ENCODE data around the gene TGIF2. TPM values are rescaled to one million over a fixed set of nuclear protein-coding genes. Genes with fewer than 3 reads are reported as not detected.
A peak's percentile ranks its signal among the peaks of the same experiment; 100 is the strongest.

The TGIF2 gene
- total and polyA plus RNA-seq, 5 donors, result 4.9 to 13.4 (median 9.9) TPM

DNA sequence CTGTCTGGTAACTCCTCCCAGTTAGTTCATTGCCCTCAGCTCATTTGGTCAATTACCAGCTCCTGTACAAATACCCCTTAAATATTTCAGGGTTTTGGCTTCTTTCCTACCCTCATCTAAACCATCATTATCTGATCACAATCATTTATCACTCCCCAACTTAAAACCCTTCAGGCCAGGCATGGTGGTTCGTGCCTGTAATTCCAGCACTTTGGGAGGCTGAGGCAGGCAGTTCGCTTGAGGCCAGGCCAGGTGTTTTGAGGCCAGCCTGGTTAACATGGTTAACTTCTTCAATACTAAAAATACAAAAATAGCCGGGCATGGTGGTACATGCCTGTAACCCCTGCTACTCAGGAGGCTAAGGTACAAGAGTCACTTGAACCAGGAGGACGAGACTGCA, 9.4 kb downstream of the TGIF2 start:
- H3K27me3 ChIP-seq (ENCODE audit: control insufficient read depth, insufficient read depth), result no peaks in the 10 kb centered on the region
- intact Hi-C loops (cut with DNase I), result no loop called here
- no peaks in the 10 kb centered on the region for H3K9me3 ChIP-seq (ENCODE audit: control insufficient read depth, low read length)
- no peak overlapping the region for H3K4me3 ChIP-seq (ENCODE audit: low read length)
- no peaks in the 10 kb centered on the region for H3K4me1 ChIP-seq (ENCODE audit: control insufficient read depth, insufficient read depth, low read length)
- no peak overlapping the region for H3K27ac ChIP-seq (ENCODE audit: low read length)
- no peak for DNase-seq
- WGBS, result 91% methylated on average over 4 of the region's 4 CpGs
- no peak for ATAC-seq

- no peak for DNase-seq
- H3K4me3 ChIP-seq (ENCODE audit: low read length), result no peak overlapping the region
- 91% methylated on average over 2 of the region's 2 CpGs for WGBS
- H3K27ac ChIP-seq (ENCODE audit: low read length), result no peak overlapping the region
- H3K9me3 ChIP-seq (ENCODE audit: control insufficient read depth, low read length), result no peaks in the 10 kb centered on the region
- no peaks in the 10 kb centered on the region for H3K4me1 ChIP-seq (ENCODE audit: control insufficient read depth, insufficient read depth, low read length)
- no peak for ATAC-seq
- H3K27me3 ChIP-seq (ENCODE audit: control insufficient read depth, insufficient read depth), result no peaks in the 10 kb centered on the region
- intact Hi-C loops (cut with DNase I), result no loop called here
Observed at GRCh38 chr20:36584018-36584481, 10.7 kb downstream of the TGIF2 start.

DNA sequence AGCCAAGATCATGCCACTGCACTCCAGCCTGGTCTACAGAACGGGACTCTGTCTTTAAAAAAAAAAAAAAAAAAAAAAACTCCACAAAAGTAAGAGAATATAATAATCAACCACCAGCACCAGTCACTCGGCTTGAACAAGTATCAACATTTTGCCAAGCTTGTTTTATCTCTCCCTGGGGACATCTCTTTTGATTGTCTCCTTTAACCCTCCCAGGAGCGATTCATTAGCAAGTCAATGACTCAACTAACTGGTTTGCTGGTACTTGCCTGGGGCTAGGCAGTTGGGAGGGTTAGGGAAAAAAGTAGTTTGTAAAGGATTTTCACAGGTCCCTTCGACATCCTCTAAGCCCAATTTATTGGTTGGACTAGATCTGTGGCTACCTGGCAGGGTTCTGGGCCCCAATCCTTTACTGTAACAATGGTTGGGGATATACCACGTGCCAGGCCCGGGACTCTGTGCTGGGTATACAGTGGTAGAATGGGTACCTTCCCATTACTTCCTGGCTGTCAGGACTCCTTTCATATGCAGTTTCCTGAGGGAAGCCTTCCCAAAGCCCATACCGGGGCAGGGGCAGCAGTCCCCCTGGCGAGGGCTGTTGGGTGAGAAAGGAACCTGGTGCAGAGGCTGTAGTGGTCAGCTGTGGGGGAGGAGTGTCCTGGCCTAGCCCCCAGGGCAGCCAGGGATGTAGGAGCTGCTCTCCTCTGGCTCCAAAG, 12.2 kb downstream of the TGIF2 start:
- Histone ChIP-seq H3K9me3 (ENCODE audit: control insufficient read depth, low read length) (no peaks in the 10 kb centered on the region), H3K4me1 (ENCODE audit: control insufficient read depth, insufficient read depth, low read length) (no peaks in the 10 kb centered on the region), H3K27ac (ENCODE audit: low read length) (no peak overlapping the region), H3K27me3 (ENCODE audit: control insufficient read depth, insufficient read depth) (no peaks in the 10 kb centered on the region), H3K4me3 (ENCODE audit: low read length) (no peak overlapping the region)
- intact Hi-C loops (cut with DNase I), result no loop called here
- no peak for DNase-seq
- ATAC-seq, result no peak
- 66% methylated on average over 8 of the region's 8 CpGs for WGBS

DNA sequence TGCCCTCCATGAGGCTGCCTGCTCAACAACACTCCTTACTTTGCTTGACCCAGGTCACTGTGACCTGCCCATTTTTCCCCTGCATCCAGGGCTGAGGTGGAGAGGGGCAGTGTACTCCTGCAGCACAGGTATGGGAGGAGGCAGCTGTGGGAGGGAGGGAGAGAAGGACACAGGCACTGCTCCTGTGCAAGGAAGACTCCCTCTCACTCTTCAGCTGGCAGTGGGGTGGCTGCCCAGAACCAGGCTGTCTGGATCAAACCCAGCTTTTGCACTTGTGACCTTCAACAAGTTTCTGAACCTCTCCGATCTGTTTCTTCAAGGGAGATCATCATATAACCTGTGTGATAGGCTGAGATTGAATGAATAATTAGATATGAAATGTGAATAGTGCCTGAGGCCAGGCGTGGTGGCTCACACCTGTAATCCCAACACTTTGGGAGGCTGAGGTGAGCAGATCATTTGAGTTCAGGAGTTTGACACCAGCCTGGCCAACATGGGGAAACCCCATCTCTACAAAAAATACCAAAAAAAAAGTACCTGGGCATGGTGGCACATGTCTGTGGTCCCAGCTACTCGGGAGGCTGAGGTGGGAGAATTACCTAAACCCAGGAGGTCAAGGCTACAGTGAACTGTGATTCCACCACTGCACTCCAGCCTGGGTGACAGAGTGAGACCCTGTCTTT, 14.1 kb downstream of the TGIF2 start:
- peak; percentile 14 to 57 for ATAC-seq
- intact Hi-C loops (cut with DNase I), result no loop called here

GRCh38 chr20:36591281-36591680, 17.9 kb downstream of the TGIF2 start:
- intact Hi-C loops (cut with DNase I), result loop anchor here in 3 of 4 donors (5.0 kb wide), 1 partner anchor 34 kb away; no protein-coding TSS in a partner anchor
- DNase-seq, result no peak
- H3K27me3 ChIP-seq (ENCODE audit: control insufficient read depth, insufficient read depth), result no peaks in the 10 kb centered on the region
- H3K4me1 ChIP-seq (ENCODE audit: control insufficient read depth, insufficient read depth, low read length), result no peaks in the 10 kb centered on the region
- H3K27ac ChIP-seq (ENCODE audit: low read length), result no peak overlapping the region
- H3K4me3 ChIP-seq (ENCODE audit: low read length), result no peak overlapping the region
- WGBS, result 72% methylated on average over 5 of the region's 5 CpGs
- ATAC-seq, result no peak
- H3K9me3 ChIP-seq (ENCODE audit: control insufficient read depth, low read length), result no peaks in the 10 kb centered on the region

More for the DNA sequence above, 14.1 kb downstream of the TGIF2 start:
- DNase-seq, result no peak
- Histone ChIP-seq H3K27ac (ENCODE audit: low read length) (no peak overlapping the region), H3K4me1 (ENCODE audit: control insufficient read depth, insufficient read depth, low read length) (no peaks in the 10 kb centered on the region), H3K9me3 (ENCODE audit: control insufficient read depth, low read length) (no peaks in the 10 kb centered on the region), H3K27me3 (ENCODE audit: control insufficient read depth, insufficient read depth) (no peaks in the 10 kb centered on the region), H3K4me3 (ENCODE audit: low read length) (no peak overlapping the region)
- WGBS, result 81% methylated on average over 3 of the region's 3 CpGs

- ATAC-seq (peak; percentile 46 to 48), DNase-seq (peak in 1 of 3 donors; percentile 61)
- intact Hi-C loops (cut with DNase I), result loop anchor here in 3 of 4 donors (5.0 kb wide), 1 partner anchor 35 kb away; no protein-coding TSS in a partner anchor
- Histone ChIP-seq H3K27me3 (ENCODE audit: control insufficient read depth, insufficient read depth) (no peaks in the 10 kb centered on the region), H3K9me3 (ENCODE audit: control insufficient read depth, low read length) (no peaks in the 10 kb centered on the region), H3K4me1 (ENCODE audit: control insufficient read depth, insufficient read depth, low read length) (no peaks in the 10 kb centered on the region), H3K27ac (ENCODE audit: low read length) (no peak overlapping the region), H3K4me3 (ENCODE audit: low read length) (no peak overlapping the region)
- WGBS, result 78% methylated on average over 9 of the region's 9 CpGs
Observed at GRCh38 chr20:36591854-36592641, 18.7 kb downstream of the TGIF2 start.

GRCh38 chr20:36593347-36593929, 20.0 kb downstream of the TGIF2 start:
- H3K27ac ChIP-seq (ENCODE audit: low read length), result no peak overlapping the region
- no peak overlapping the region for H3K4me3 ChIP-seq (ENCODE audit: low read length)
- H3K27me3 ChIP-seq (ENCODE audit: control insufficient read depth, insufficient read depth), result no peaks in the 10 kb centered on the region
- DNase-seq, result no peak
- no peak for ATAC-seq
- intact Hi-C loops (cut with DNase I), result loop anchor here in 3 of 4 donors (5.0 kb wide), 1 partner anchor 36 kb away; no protein-coding TSS in a partner anchor
- WGBS, result 86% methylated on average over 5 of the region's 5 CpGs
- H3K4me1 ChIP-seq (ENCODE audit: control insufficient read depth, insufficient read depth, low read length), result no peaks in the 10 kb centered on the region
- no peaks in the 10 kb centered on the region for H3K9me3 ChIP-seq (ENCODE audit: control insufficient read depth, low read length)

DNA sequence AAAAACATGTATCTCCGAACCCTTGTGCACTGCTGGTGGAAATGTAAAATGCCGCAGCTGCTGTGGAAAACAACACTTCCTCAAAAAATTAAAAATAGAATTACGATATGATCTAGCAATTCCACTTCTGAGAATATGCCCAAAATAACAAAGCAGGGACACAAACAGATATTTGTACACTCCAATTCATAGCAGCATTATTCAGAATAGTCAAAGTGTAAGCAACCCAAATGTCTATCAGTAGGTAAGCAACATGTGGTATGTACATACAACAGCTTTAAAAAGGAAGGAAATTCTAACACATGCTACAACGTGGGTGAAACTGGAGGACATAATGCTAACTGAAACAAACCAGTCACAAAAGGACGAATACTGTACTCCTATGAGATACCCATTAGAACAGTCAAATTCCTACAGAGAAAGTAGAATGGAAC, 26.5 kb downstream of the TGIF2 start:
- no peak for ATAC-seq
- H3K4me1 ChIP-seq (ENCODE audit: control insufficient read depth, insufficient read depth, low read length), result peaks cover 2% of the 10 kb centered on the region
- intact Hi-C loops (cut with DNase I), result loop anchor here in 1 of 4 donors (10.0 kb wide), 1 partner anchor 145 kb away; the partner anchor contains the start of gene NDRG3

DNA sequence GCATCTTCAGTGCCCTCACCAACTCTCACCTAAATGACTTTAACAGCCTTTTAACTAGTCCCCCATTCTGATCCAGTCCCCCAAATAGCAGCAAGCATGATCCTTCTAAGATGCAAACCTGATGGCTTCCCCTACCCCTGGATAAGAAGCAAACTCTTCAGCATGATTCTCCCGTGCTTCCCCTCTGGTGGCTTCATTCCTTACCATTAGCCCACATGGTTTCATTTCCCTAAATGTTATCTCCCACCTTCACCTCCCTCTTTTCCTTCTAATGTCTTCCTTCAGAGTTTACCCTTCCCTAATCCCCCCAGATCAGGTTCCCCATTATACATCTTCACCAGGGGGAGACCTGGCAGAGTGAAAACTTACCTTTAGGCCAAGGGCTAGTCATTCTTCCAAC, 28.1 kb downstream of the TGIF2 start:
- ATAC-seq (no peak), DNase-seq (no peak)
- Histone ChIP-seq H3K27ac (ENCODE audit: low read length) (no peak overlapping the region), H3K27me3 (ENCODE audit: control insufficient read depth, insufficient read depth) (no peaks in the 10 kb centered on the region), H3K4me3 (ENCODE audit: low read length) (no peak overlapping the region), H3K4me1 (ENCODE audit: control insufficient read depth, insufficient read depth, low read length) (peaks cover 3% of the 10 kb centered on the region), H3K9me3 (ENCODE audit: control insufficient read depth, low read length) (no peaks in the 10 kb centered on the region)
- intact Hi-C loops (cut with DNase I), result loop anchor here in 1 of 4 donors (10.0 kb wide), 1 partner anchor 143 kb away; the partner anchor contains the start of gene NDRG3
- WGBS, result 57% methylated on average over 1 of the region's 1 CpG

More for the DNA sequence above, 26.5 kb downstream of the TGIF2 start:
- no peak for DNase-seq
- Histone ChIP-seq H3K27me3 (ENCODE audit: control insufficient read depth, insufficient read depth) (no peaks in the 10 kb centered on the region), H3K27ac (ENCODE audit: low read length) (no peak overlapping the region), H3K9me3 (ENCODE audit: control insufficient read depth, low read length) (no peaks in the 10 kb centered on the region), H3K4me3 (ENCODE audit: low read length) (no peak overlapping the region)
- WGBS, result 31% methylated on average over 5 of the region's 5 CpGs

GRCh38 chr20:36604952-36605398, 31.6 kb downstream of the TGIF2 start:
- H3K4me3 ChIP-seq (ENCODE audit: low read length), result peak overlapping the region; percentile 29
- H3K4me1 ChIP-seq (ENCODE audit: control insufficient read depth, insufficient read depth, low read length), result peaks cover 2% of the 10 kb centered on the region
- DNase-seq (peak; percentile 47 to 75 (median 65)), ATAC-seq (peak; percentile 2 to 50)
- WGBS, result 40% methylated on average over 15 of the region's 15 CpGs
- peak overlapping the region; percentile 89 for H3K27ac ChIP-seq (ENCODE audit: low read length)
- intact Hi-C loops (cut with DNase I), result loop anchor here in 2 of 4 donors (2.0 to 10.0 kb wide), 2 partner anchors 48 to 140 kb away; partner anchors contain the start of gene NDRG3 (in 1 of the 2)
- no peaks in the 10 kb centered on the region for H3K27me3 ChIP-seq (ENCODE audit: control insufficient read depth, insufficient read depth)
- H3K9me3 ChIP-seq (ENCODE audit: control insufficient read depth, low read length), result no peaks in the 10 kb centered on the region
